SK-N-SH (cell line): ENCODE measurements around the gene MYH7B.

Experiments used
- EP300 ChIP-seq, 2 experiments: IDR thresholded peaks; 2 replicates each; pipeline versions ENCODE4 v1.4.0 to v1.6.1; 2012; ENCODE audit warnings: borderline replicate concordance in 1 of 2, low read depth in 1 of 2, low read length in 1 of 2
- EZH2phosphoT487 ChIP-seq: fragments of 200-600 bp; sonication (generic); IDR thresholded peaks from 2 replicates; pipeline ENCODE4 v1.6.1; 2017; ENCODE audit warnings: low read depth, mixed run types, mild to moderate bottlenecking, antibody characterized with exemption, moderate library complexity, borderline replicate concordance
- FOSL2 ChIP-seq: IDR thresholded peaks from 2 replicates; pipeline ENCODE4 v1.4.0; 2012; ENCODE audit warnings: low read depth, mild to moderate bottlenecking, moderate library complexity, borderline replicate concordance
- POLR2AphosphoS5 ChIP-seq: IDR thresholded peaks from 2 replicates; pipeline ENCODE4 v1.6.1; 2012; ENCODE audit warnings: low read depth, low read length
- RCOR1 ChIP-seq: fragments of 150-350 bp; IDR thresholded peaks from 2 replicates; pipeline ENCODE4 v1.6.1; 2017; ENCODE audit warnings: antibody characterized with exemption, low read length
- TF ChIP-seq, protein P1 (sequence below): fragments of 200-600 bp; sonication (generic); IDR thresholded peaks from 2 replicates; pipeline ENCODE4 v1.6.1; 2017; ENCODE audit warnings: antibody characterized with exemption, mild to moderate bottlenecking, moderate library complexity
- TF ChIP-seq, protein P2 (sequence below): IDR thresholded peaks from 2 replicates; pipeline ENCODE4 v1.4.0; 2012; ENCODE audit warnings: low read depth, borderline replicate concordance

DNA sequence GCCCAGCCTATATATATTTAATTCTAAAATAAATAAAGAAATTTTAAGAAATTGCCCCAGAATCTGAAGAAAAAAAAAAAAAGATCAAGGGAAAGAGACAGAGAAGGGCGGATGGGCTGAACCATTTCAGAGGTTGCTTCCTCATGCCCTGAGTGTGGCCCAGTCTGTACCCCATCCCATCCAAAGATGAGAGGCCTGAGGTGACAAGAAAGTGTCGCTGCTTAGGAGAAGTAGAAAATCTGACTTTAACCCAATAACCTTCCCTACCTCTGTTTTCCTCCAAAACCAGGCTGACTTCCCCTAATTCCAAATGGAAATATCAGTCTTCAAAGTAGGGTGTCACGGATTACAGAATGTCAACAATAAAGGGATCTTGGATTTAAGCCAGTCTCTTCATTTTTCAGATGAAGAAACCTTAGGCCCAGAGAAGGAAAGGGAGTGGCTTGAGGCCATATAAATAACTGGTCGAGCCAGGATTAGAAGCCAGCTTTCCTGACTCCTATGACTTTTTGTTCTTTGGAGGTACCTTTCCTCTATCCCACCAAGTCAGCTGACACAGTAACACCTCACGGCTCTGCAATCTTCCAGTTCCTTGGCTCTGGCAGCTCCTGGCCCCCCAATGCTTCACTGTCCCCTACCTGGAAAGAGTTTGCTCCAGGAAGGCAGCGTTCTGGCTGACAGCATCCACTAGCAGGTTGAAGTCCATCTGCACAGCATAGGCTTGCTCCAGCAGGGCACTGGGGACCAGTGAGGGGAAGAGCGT is 10.2 kb upstream of the MYH7B start:
- TF ChIP-seq FOSL2 (no peak), POLR2AphosphoS5 (no peak), EZH2phosphoT487 (no peak), EP300 (IDR thresholded peaks at IDR 0.05; ENCODE audit: borderline replicate concordance in 1 of 2, low read depth in 1 of 2, low read length in 1 of 2) (no peak), RCOR1 (no peak)
- TF ChIP-seq, protein P1, sequence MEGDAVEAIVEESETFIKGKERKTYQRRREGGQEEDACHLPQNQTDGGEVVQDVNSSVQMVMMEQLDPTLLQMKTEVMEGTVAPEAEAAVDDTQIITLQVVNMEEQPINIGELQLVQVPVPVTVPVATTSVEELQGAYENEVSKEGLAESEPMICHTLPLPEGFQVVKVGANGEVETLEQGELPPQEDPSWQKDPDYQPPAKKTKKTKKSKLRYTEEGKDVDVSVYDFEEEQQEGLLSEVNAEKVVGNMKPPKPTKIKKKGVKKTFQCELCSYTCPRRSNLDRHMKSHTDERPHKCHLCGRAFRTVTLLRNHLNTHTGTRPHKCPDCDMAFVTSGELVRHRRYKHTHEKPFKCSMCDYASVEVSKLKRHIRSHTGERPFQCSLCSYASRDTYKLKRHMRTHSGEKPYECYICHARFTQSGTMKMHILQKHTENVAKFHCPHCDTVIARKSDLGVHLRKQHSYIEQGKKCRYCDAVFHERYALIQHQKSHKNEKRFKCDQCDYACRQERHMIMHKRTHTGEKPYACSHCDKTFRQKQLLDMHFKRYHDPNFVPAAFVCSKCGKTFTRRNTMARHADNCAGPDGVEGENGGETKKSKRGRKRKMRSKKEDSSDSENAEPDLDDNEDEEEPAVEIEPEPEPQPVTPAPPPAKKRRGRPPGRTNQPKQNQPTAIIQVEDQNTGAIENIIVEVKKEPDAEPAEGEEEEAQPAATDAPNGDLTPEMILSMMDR, result no peak
- TF ChIP-seq, protein P2, sequence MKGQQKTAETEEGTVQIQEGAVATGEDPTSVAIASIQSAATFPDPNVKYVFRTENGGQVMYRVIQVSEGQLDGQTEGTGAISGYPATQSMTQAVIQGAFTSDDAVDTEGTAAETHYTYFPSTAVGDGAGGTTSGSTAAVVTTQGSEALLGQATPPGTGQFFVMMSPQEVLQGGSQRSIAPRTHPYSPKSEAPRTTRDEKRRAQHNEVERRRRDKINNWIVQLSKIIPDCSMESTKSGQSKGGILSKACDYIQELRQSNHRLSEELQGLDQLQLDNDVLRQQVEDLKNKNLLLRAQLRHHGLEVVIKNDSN, result no peak
